Panc1 (cell line): ENCODE results near the gene MAPK10. TPM values are rescaled to one million over a fixed set of nuclear protein-coding genes. Genes with fewer than 3 reads are reported as not detected.

ENCODE experiments used
- ATAC-seq: fragments of 200-7000 bp; cut with Tn5 transposase; 2 replicates; pipeline ENCODE4 v1.9.1; 2020; ENCODE audit warnings: mild to moderate bottlenecking, moderate library complexity
- BruUV-seq: library from RNA; stranded (reverse); fragments of 400-500 nt; replicated peaks from 2 replicates; lab custom pipeline; 2021; lab: Mats Ljungman, UMichigan
- CTCF ChIA-PET: fragments of 300-600 bp; sonication (Branson Sonifier 250); formaldehyde crosslinking; loops from one replicate; lab custom pipeline; 2022; ENCODE audit warnings: antibody characterized with exemption; lab: Charles Lee
- POLR2A ChIA-PET: fragments of 300-600 bp; sonication (Branson Sonifier 250); formaldehyde crosslinking; loops from one replicate; lab custom pipeline; 2022; ENCODE audit warnings: antibody characterized with exemption; lab: Charles Lee
- DNase-seq: peaks from one replicate; pipeline ENCODE4 v3.0.0-alpha.2; 2010; ENCODE audit warnings: low read depth, low spot score
- H3K27ac ChIP-seq: 2 replicates; pipeline ENCODE4 v1.5.1; 2011; ENCODE audit warnings: mild to moderate bottlenecking, low read length, inconsistent platforms
- H3K27me3 ChIP-seq: fragments of 200-500 bp; sonication (Bioruptor generic); 2 replicates; pipeline ENCODE4 v1.6.0; 2014; ENCODE audit warnings: low read length, inconsistent platforms; ENCODE audit not compliant: control insufficient read depth, insufficient read depth
- H3K36me3 ChIP-seq: fragments of 200-500 bp; sonication (Bioruptor generic); 2 replicates; pipeline ENCODE4 v1.5.1; 2014; ENCODE audit warnings: inconsistent platforms, mild to moderate bottlenecking, low read length, moderate library complexity; ENCODE audit not compliant: control insufficient read depth, insufficient read depth
- H3K4me1 ChIP-seq: 2 replicates; pipeline ENCODE4 v1.5.1; 2011; ENCODE audit warnings: inconsistent platforms, mild to moderate bottlenecking, low read length, moderate library complexity; ENCODE audit not compliant: control insufficient read depth, insufficient read depth
- H3K4me3 ChIP-seq, 2 experiments: 2 replicates each; pipeline ENCODE4 v1.5.1; 2011 to 2012; ENCODE audit warnings: low read depth in 2 of 2, low read length in 2 of 2, mild to moderate bottlenecking in 2 of 2, inconsistent platforms in 1 of 2, moderate library complexity in 1 of 2
- H3K9me3 ChIP-seq: fragments of 200-500 bp; sonication (Bioruptor generic); 2 replicates; pipeline ENCODE4 v1.5.1; 2014; ENCODE audit warnings: low read depth, mild to moderate bottlenecking, inconsistent platforms, low read length, moderate library complexity; ENCODE audit not compliant: control insufficient read depth, insufficient read depth
- POLR2AphosphoS5 ChIP-seq: IDR thresholded peaks from 2 replicates; pipeline ENCODE4 v1.6.1; 2012; ENCODE audit warnings: mild to moderate bottlenecking, low read depth, low read length, moderate library complexity
- REST ChIP-seq, 2 experiments: IDR thresholded peaks; 2 replicates each; pipeline ENCODE4 v1.6.1; 2011 to 2012; ENCODE audit warnings: low read depth in 2 of 2, control low read depth in 1 of 2, low read length in 1 of 2, mild to moderate bottlenecking in 1 of 2, moderate library complexity in 1 of 2; ENCODE audit not compliant: insufficient read depth in 1 of 2
- SIN3A ChIP-seq: IDR thresholded peaks from 2 replicates; pipeline ENCODE4 v1.6.1; 2012; ENCODE audit warnings: low read depth, mild to moderate bottlenecking, low read length, moderate library complexity, borderline replicate concordance; ENCODE audit not compliant: insufficient read depth
- TCF7L2 ChIP-seq: IDR thresholded peaks from 2 replicates; pipeline ENCODE4 v1.6.1; 2011; ENCODE audit warnings: mild to moderate bottlenecking, low read depth, low read length, inconsistent platforms
- in situ Hi-C: cut with HindIII; loops from 2 replicates; pipeline ENCODE4 v1.10.0; 2016; ENCODE audit warnings: low sequenced_read_pairs, low pct_unique_long_range_greater_than_20kb
- intact Hi-C: fragments of 100-400 bp; cut with micrococcal nuclease; formaldehyde crosslinking; loops from one replicate; pipeline ENCODE4 v1.10.0; 2022; ENCODE audit not compliant: unreplicated experiment
- total RNA-seq: library from RNA; stranded (reverse); gene quantifications from one replicate; pipeline ENCODE4 v1.2.1, GENCODE V29; 2021; ENCODE audit not compliant: unreplicated experiment
- TF ChIP-seq, protein P1 (sequence below): fragments of 450-650 bp; IDR thresholded peaks from 2 replicates; pipeline ENCODE4 v1.5.1; 2017; ENCODE audit warnings: mild to moderate bottlenecking

MAPK10 gene
- total RNA-seq, 1 experiment from 2014 or later: 0.85 TPM

- no TSS peak for BruUV-seq
- Histone ChIP-seq H3K36me3 (no peaks in the 10 kb centered on the region), H3K27ac (no peak overlapping the region), H3K9me3 (no peaks in the 10 kb centered on the region), H3K4me1 (no peaks in the 10 kb centered on the region), H3K4me3 (no peak overlapping the region), H3K27me3 (no peaks in the 10 kb centered on the region)
- in situ Hi-C loops (no loop called here), intact Hi-C loops (no loop called here)
- TF ChIP-seq, protein P1, sequence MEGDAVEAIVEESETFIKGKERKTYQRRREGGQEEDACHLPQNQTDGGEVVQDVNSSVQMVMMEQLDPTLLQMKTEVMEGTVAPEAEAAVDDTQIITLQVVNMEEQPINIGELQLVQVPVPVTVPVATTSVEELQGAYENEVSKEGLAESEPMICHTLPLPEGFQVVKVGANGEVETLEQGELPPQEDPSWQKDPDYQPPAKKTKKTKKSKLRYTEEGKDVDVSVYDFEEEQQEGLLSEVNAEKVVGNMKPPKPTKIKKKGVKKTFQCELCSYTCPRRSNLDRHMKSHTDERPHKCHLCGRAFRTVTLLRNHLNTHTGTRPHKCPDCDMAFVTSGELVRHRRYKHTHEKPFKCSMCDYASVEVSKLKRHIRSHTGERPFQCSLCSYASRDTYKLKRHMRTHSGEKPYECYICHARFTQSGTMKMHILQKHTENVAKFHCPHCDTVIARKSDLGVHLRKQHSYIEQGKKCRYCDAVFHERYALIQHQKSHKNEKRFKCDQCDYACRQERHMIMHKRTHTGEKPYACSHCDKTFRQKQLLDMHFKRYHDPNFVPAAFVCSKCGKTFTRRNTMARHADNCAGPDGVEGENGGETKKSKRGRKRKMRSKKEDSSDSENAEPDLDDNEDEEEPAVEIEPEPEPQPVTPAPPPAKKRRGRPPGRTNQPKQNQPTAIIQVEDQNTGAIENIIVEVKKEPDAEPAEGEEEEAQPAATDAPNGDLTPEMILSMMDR: no peak
- ATAC-seq (no peak), DNase-seq (no peak)
- ChIA-PET CTCF (no interaction called here), POLR2A (no interaction called here)
Observed at GRCh38 chr4:86130160-86130933, 229.5 kb downstream of the MAPK10 start.

DNA sequence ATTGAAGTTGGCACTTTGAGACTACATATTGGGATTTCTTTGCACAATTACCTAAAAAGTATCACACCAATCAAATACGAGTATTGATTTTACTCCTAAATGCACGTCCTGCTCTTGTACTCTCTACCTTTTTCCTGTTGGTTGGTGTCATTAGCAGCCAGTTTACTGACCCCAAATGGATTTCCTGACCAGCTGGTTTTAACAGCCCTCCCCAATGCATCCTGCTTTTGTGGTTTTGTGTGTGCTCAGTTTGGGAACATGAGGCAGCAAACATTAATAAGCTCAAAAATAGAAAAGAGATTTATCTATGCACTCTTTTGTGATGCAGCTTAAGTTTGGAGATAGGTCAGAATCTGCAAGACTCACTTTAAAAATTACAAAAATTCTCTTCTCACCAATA lies 230.3 kb downstream of the MAPK10 start:
- Histone ChIP-seq H3K27ac (no peak overlapping the region), H3K9me3 (no peaks in the 10 kb centered on the region), H3K27me3 (no peaks in the 10 kb centered on the region), H3K4me1 (no peaks in the 10 kb centered on the region), H3K36me3 (no peaks in the 10 kb centered on the region), H3K4me3 (no peak overlapping the region)
- no peak for ATAC-seq
- no TSS peak for BruUV-seq
- ChIA-PET POLR2A (no interaction called here), CTCF (no interaction called here)
- no peak for DNase-seq
- TF ChIP-seq REST (IDR thresholded peaks at IDR 0.05; ENCODE audit: insufficient read depth in 1 of 2, low read depth in 2 of 2, low read length in 1 of 2) (no peak), TCF7L2 (no peak), POLR2AphosphoS5 (no peak), SIN3A (no peak)
- TF ChIP-seq, protein P1: no peak
- in situ Hi-C loops (no loop called here), intact Hi-C loops (no loop called here)
